Caco-2 (cell line): Measurements from ENCODE around the gene HP. TPM values are rescaled to one million over a fixed set of nuclear protein-coding genes. Genes with fewer than 3 reads are reported as not detected.
"Not testable (repeated sequence)": the region's sequence is repeated elsewhere in the genome, so short reads cannot be mapped to it uniquely, and the experiment has no call there.

Source experiments
- BruUV-seq: library from RNA; stranded (reverse); fragments of 400-500 nt; replicated peaks from 2 replicates; lab custom pipeline; 2021; lab: Mats Ljungman, UMichigan
- CTCF ChIA-PET: fragments of 300-600 bp; sonication (Branson Sonifier 250); formaldehyde crosslinking; loops from one replicate; lab custom pipeline; 2022; ENCODE audit warnings: antibody characterized with exemption; lab: Charles Lee
- POLR2A ChIA-PET: fragments of 300-600 bp; sonication (Branson Sonifier 250); formaldehyde crosslinking; loops from one replicate; lab custom pipeline; 2022; ENCODE audit warnings: antibody characterized with exemption; lab: Charles Lee
- DNase-seq, 2 experiments: peaks; one replicate each; pipeline versions ENCODE4 v3.0.0 to v3.0.0-alpha.2; 2020 to 2022
- H3K27me3 ChIP-seq: replicated peaks from 2 replicates; pipeline ENCODE4 v1.6.0; 2011; ENCODE audit warnings: low read length; ENCODE audit not compliant: control insufficient read depth, insufficient read depth
- H3K36me3 ChIP-seq: 2 replicates; pipeline ENCODE4 v1.5.1; 2011; ENCODE audit warnings: low read length; ENCODE audit not compliant: control insufficient read depth, insufficient read depth
- H3K4me1 ChIP-seq: fragments of 250-450 bp; sonication (Bioruptor Pico); 2 replicates; pipeline ENCODE4 v1.5.1; 2020; ENCODE audit warnings: mild to moderate bottlenecking
- H3K4me3 ChIP-seq: 2 replicates; pipeline ENCODE4 v1.5.1; 2011; ENCODE audit warnings: low read depth, mild to moderate bottlenecking, control low read depth, low read length
- H3K9me3 ChIP-seq: fragments of 250-450 bp; sonication (Bioruptor Pico); 2 replicates; pipeline ENCODE4 v1.5.1; 2020; ENCODE audit warnings: mild to moderate bottlenecking, moderate library complexity
- H3K27ac Mint-ChIP-seq: one replicate; pipeline ENCODE4 v1.8.0; 2022; ENCODE audit warnings: mixed read lengths; ENCODE audit not compliant: unreplicated experiment
- H3K27me3 Mint-ChIP-seq: one replicate; pipeline ENCODE4 v1.8.0; 2022; ENCODE audit warnings: mixed read lengths; ENCODE audit not compliant: insufficient read depth, unreplicated experiment
- H3K36me3 Mint-ChIP-seq: one replicate; pipeline ENCODE4 v1.8.0; 2022; ENCODE audit warnings: mild to moderate bottlenecking, mixed read lengths; ENCODE audit not compliant: insufficient read depth, unreplicated experiment
- H3K4me1 Mint-ChIP-seq: one replicate; pipeline ENCODE4 v1.8.0; 2022; ENCODE audit warnings: low read depth, mixed read lengths; ENCODE audit not compliant: unreplicated experiment
- H3K4me3 Mint-ChIP-seq: one replicate; pipeline ENCODE4 v1.8.0; 2022; ENCODE audit warnings: mild to moderate bottlenecking, moderate library complexity, mixed read lengths; ENCODE audit not compliant: unreplicated experiment
- H3K9me3 Mint-ChIP-seq: one replicate; pipeline ENCODE4 v1.8.0; 2022; ENCODE audit warnings: mixed read lengths; ENCODE audit not compliant: unreplicated experiment
- intact Hi-C: fragments of 100-400 bp; cut with micrococcal nuclease; formaldehyde crosslinking; loops from one replicate; pipeline ENCODE4 v1.10.0; 2022; ENCODE audit not compliant: unreplicated experiment
- total RNA-seq: library from RNA; stranded (reverse); gene quantifications from 2 replicates; pipeline ENCODE4 v1.2.3, GENCODE V29; 2022
- TF ChIP-seq, protein P1 (sequence below), 2 experiments: fragments of 200-600 bp in 1 of 2; IDR thresholded peaks; 1 replicate in 1 of 2; 2 replicates in 1 of 2; pipeline versions ENCODE4 v1.5.1 to v1.8.0; 2011 to 2022; ENCODE audit warnings: antibody characterized with exemption in 1 of 2, control low read depth in 1 of 2, inconsistent platforms in 1 of 2, low read depth in 1 of 2, low read length in 1 of 2, mild to moderate bottlenecking in 1 of 2, moderate library complexity in 1 of 2; ENCODE audit not compliant: insufficient read depth in 1 of 2, severe bottlenecking in 1 of 2, unreplicated experiment in 1 of 2

Gene HP
- total RNA-seq, 1 experiment from 2014 or later, result 0.61 TPM

DNA sequence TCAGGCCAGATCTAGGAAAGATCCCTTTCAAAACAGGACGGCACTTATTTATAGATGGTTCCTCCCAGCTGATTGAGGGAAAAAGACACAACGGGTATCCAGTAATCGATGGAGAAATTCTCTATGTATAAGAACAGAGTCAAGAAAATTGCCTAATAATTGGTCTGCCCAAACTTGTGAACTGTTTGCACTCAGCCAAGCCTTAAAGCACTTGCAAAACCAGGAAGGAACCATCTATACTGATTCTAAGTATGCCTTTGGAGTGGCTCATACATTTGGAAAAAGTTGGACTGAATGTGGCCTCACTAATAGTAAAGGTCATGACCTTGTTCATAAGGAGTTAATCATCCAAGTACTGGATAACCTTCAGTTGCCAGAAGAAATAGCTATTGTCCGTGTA lies 14.6 kb downstream of the HP start:
- POLR2A ChIA-PET, result no interaction called here
- BruUV-seq, result no TSS peak

DNA sequence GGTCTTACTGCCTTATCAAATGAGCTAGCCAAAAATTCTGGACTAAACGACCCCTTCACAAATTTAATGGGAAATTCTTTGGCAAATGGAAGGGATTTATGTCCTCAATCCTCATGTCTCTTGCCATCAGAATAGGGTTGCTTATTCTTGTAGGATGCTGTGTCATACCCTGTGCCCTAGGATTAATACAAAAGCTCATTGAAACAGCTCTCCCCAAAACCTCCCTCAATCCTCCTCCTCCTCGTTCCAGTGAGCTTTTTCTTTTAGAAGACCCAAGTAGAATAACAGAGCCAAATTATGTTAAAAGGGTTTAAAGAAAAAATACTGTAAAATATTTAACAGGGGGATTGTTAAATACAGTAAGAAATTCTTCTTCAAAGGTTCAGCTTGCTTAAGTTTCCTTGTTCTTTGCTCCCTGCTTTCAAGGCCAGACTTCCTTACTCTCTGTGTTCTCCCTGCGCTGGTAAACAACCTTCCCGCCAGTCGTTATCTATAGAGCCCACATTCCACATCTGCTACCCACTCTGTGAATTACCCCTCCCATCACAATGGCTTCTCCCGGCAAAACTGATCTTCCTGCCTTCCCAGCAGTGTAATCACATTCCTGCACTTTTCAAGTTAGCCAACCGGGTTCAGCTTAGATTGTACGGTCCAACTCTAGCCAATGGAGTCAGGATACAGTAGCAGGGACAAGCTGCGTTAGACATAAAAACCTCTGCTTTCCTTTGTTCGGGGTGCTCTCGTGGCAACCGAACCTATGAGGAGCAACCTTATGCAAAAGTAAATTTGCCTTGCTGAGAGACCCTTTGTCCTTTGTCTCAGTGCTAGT lies 18.4 kb downstream of the HP start:
- intact Hi-C loops, result no loop called here
- H3K9me3 Mint-ChIP-seq, result no peaks in the 10 kb centered on the region
- H3K27ac Mint-ChIP-seq, result peak overlapping the region; percentile 34
- H3K4me3 Mint-ChIP-seq, result no peak overlapping the region
- CTCF ChIA-PET, result interaction anchor here (0.6 to 0.7 kb wide), 2 partner anchors 32 to 199 kb away, joined by 3 to 4 read pairs; no protein-coding TSS in a partner anchor
- H3K4me1 Mint-ChIP-seq, result peaks cover 7% of the 10 kb centered on the region
- H3K4me3 ChIP-seq, result no peak overlapping the region
- H3K4me1 ChIP-seq, result no peaks in the 10 kb centered on the region
- H3K27me3 Mint-ChIP-seq, result no peaks in the 10 kb centered on the region
- BruUV-seq, result no TSS peak
- H3K9me3 ChIP-seq, result no peaks in the 10 kb centered on the region
- no peaks in the 10 kb centered on the region for H3K27me3 ChIP-seq
- H3K36me3 ChIP-seq, result no peaks in the 10 kb centered on the region
- no peaks in the 10 kb centered on the region for H3K36me3 Mint-ChIP-seq
- TF ChIP-seq, protein P1, sequence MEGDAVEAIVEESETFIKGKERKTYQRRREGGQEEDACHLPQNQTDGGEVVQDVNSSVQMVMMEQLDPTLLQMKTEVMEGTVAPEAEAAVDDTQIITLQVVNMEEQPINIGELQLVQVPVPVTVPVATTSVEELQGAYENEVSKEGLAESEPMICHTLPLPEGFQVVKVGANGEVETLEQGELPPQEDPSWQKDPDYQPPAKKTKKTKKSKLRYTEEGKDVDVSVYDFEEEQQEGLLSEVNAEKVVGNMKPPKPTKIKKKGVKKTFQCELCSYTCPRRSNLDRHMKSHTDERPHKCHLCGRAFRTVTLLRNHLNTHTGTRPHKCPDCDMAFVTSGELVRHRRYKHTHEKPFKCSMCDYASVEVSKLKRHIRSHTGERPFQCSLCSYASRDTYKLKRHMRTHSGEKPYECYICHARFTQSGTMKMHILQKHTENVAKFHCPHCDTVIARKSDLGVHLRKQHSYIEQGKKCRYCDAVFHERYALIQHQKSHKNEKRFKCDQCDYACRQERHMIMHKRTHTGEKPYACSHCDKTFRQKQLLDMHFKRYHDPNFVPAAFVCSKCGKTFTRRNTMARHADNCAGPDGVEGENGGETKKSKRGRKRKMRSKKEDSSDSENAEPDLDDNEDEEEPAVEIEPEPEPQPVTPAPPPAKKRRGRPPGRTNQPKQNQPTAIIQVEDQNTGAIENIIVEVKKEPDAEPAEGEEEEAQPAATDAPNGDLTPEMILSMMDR (IDR thresholded peaks at IDR 0.05; ENCODE audit: insufficient read depth in 1 of 2, low read depth in 1 of 2, low read length in 1 of 2, severe bottlenecking in 1 of 2, unreplicated experiment in 1 of 2), result no peak
- DNase-seq, result peak; percentile 39 to 49
- POLR2A ChIA-PET, result interaction anchor here (1.3 kb wide), 1 partner anchor 21 kb away, joined by 4 read pairs; the partner anchor contains the start of genes DHX38 and TXNL4B

More for the DNA sequence above, 14.6 kb downstream of the HP start:
- H3K27me3 ChIP-seq, result no peaks in the 10 kb centered on the region
- H3K9me3 ChIP-seq, result no peaks in the 10 kb centered on the region
- H3K36me3 Mint-ChIP-seq, result no peaks in the 10 kb centered on the region
- peaks cover 7% of the 10 kb centered on the region for H3K4me1 Mint-ChIP-seq
- no peak overlapping the region for H3K4me3 Mint-ChIP-seq
- H3K27ac Mint-ChIP-seq, result no peak overlapping the region
- no peaks in the 10 kb centered on the region for H3K4me1 ChIP-seq
- DNase-seq, result no peak
- H3K9me3 Mint-ChIP-seq, result no peaks in the 10 kb centered on the region
- CTCF ChIA-PET, result interaction anchor here (0.7 to 1.2 kb wide), 3 partner anchors 9 to 1261 kb away, joined by 3 to 4 read pairs (median 3); partner anchors contain the start of genes DHX38 and TXNL4B
- H3K27me3 Mint-ChIP-seq, result no peaks in the 10 kb centered on the region
- TF ChIP-seq, protein P1 (IDR thresholded peaks at IDR 0.05; ENCODE audit: insufficient read depth in 1 of 2, low read depth in 1 of 2, low read length in 1 of 2, severe bottlenecking in 1 of 2, unreplicated experiment in 1 of 2), result no peak
- no peaks in the 10 kb centered on the region for H3K36me3 ChIP-seq
- intact Hi-C loops, result no loop called here
- no peak overlapping the region for H3K4me3 ChIP-seq

DNA sequence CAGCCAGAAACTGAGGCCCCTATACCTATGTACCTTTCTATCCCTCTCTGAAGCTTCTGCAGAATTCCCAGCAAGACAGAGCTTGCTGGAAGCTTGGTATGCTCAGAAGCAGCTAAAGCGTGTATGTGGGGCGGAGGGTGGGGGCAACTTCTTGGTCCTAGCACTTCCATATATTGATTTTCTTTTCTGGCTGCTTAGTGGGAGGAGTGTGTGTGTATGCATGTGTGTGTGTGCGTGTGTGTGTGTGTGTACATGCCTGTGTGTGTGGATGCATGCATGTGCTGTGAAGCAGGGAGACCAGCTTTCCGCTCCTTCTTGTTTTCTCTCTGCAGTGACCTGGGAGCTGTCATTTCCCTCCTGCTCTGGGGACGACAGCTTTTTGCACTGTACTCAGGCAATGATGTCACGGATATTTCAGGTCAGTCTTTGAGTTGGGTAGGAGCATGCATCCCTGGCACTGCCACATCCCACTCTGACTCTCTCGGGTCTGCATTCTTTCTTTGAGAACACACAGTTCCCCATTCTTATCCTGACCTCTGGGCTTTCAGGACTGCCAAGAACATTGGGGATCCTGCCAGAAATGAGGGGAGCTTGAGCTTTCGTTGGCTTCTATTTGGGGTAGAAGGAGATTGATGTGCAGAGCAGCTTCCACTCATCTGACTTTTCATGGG lies 19.4 kb downstream of the HP start:
- Histone ChIP-seq H3K4me1 (no peaks in the 10 kb centered on the region), H3K27me3 (no peaks in the 10 kb centered on the region), H3K4me3 (no peak overlapping the region), H3K9me3 (no peaks in the 10 kb centered on the region), H3K36me3 (no peaks in the 10 kb centered on the region)
- intact Hi-C loops, result no loop called here
- no peak overlapping the region for H3K27ac Mint-ChIP-seq
- no peak overlapping the region for H3K4me3 Mint-ChIP-seq
- H3K4me1 Mint-ChIP-seq, result peaks cover 7% of the 10 kb centered on the region
- TF ChIP-seq, protein P1 (IDR thresholded peaks at IDR 0.05; ENCODE audit: insufficient read depth in 1 of 2, low read depth in 1 of 2, low read length in 1 of 2, severe bottlenecking in 1 of 2, unreplicated experiment in 1 of 2), result no peak
- POLR2A ChIA-PET, result interaction anchor here (1.3 kb wide), 1 partner anchor 20 kb away, joined by 4 read pairs; the partner anchor contains the start of genes DHX38 and TXNL4B
- H3K36me3 Mint-ChIP-seq, result no peaks in the 10 kb centered on the region
- CTCF ChIA-PET, result no interaction called here
- no TSS peak for BruUV-seq
- H3K27me3 Mint-ChIP-seq, result no peaks in the 10 kb centered on the region
- no peak for DNase-seq
- no peaks in the 10 kb centered on the region for H3K9me3 Mint-ChIP-seq

DNA sequence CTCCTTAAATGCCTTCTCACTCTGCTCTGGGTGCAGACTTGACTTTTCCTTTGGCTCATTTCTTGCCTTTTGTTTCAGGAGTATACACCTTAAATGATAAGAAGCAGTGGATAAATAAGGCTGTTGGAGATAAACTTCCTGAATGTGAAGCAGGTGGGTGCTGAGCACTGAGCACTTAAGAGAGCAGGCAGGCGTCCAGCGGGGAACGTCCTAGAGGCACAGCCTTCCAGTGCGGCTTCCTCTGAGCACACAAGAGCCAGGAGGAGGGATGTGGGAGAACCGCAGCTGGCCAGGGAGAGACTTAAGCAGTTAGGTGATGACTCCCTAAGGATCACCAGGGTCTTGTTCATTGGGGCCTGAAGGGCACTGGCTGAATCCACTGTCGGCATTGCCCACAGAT lies 20.8 kb downstream of the HP start:
- H3K27me3 ChIP-seq, DNase-seq, H3K4me3 Mint-ChIP-seq, H3K4me1 Mint-ChIP-seq, H3K36me3 ChIP-seq, CTCF ChIA-PET, H3K9me3 ChIP-seq, H3K36me3 Mint-ChIP-seq, H3K9me3 Mint-ChIP-seq, H3K4me3 ChIP-seq, POLR2A ChIA-PET, H3K4me1 ChIP-seq, BruUV-seq, intact Hi-C loops, H3K27me3 Mint-ChIP-seq, H3K27ac Mint-ChIP-seq: not testable (repeated sequence)
